Loucy (cell line): ENCODE data around the gene LRRFIP1.

ENCODE experiments used
- CTCF ChIP-seq: fragments of 200-600 bp; sonication (generic); conservative IDR thresholded peaks from 2 replicates; pipeline ENCODE4 v1.5.1; 2014; ENCODE audit warnings: mild to moderate bottlenecking, antibody characterized with exemption, low read length
- EZH2phosphoT487 ChIP-seq: fragments of 200-600 bp; IDR thresholded peaks from 2 replicates; pipeline ENCODE4 v1.6.1; 2018; ENCODE audit warnings: antibody characterized with exemption, mild to moderate bottlenecking, moderate library complexity, borderline replicate concordance

GRCh38 chr2:237601453-237602116, 25.8 kb upstream of the LRRFIP1 start:
- TF ChIP-seq CTCF, result peak; percentile 53; the same call in 1 of the 2 replicates
- no peak for TF ChIP-seq EZH2phosphoT487
